GM23338 (cell line): ENCODE data around the gene SORCS2. TPM values are rescaled to one million over a fixed set of nuclear protein-coding genes. Genes with fewer than 3 reads are reported as not detected.

ENCODE experiments used
- ATAC-seq: fragments of 200-7000 bp; cut with Tn5 transposase; 3 replicates; pipeline ENCODE4 v1.9.1; 2020
- DNase-seq: peaks from one replicate; pipeline ENCODE4 v3.0.0-alpha.2; 2015; ENCODE audit warnings: low spot score
- H2AFZ ChIP-seq: fragments of 200-600 bp; sonication (generic); 2 replicates; pipeline ENCODE4 v1.8.0; 2016; ENCODE audit warnings: antibody characterized with exemption, mild to moderate bottlenecking, moderate library complexity
- H3F3A ChIP-seq: fragments of 200-600 bp; sonication (generic); replicated peaks from 2 replicates; pipeline ENCODE4 v1.8.0; 2017; ENCODE audit warnings: antibody characterized with exemption, mixed run types, low read depth
- H3K27ac ChIP-seq: fragments of 200-600 bp; sonication (generic); 2 replicates; pipeline ENCODE4 v1.6.1; 2016; ENCODE audit warnings: low read depth
- H3K27me3 ChIP-seq: fragments of 200-600 bp; sonication (generic); 2 replicates; pipeline ENCODE4 v1.8.0; 2016; ENCODE audit warnings: mild to moderate bottlenecking, mixed run types, moderate library complexity; ENCODE audit not compliant: insufficient read depth
- H3K36me3 ChIP-seq: fragments of 200-600 bp; sonication (generic); 2 replicates; pipeline ENCODE4 v1.8.0; 2016; ENCODE audit warnings: mild to moderate bottlenecking; ENCODE audit not compliant: insufficient read depth
- H3K4me1 ChIP-seq: fragments of 200-600 bp; sonication (generic); 2 replicates; pipeline ENCODE4 v1.8.0; 2016; ENCODE audit warnings: mild to moderate bottlenecking, moderate library complexity; ENCODE audit not compliant: insufficient read depth
- H3K4me2 ChIP-seq: fragments of 200-600 bp; sonication (generic); 2 replicates; pipeline ENCODE4 v1.7.1; 2017; ENCODE audit warnings: mixed run types
- H3K4me3 ChIP-seq: fragments of 200-600 bp; sonication (generic); 2 replicates; pipeline ENCODE4 v1.6.1; 2016; ENCODE audit warnings: mixed run types
- H3K79me2 ChIP-seq: fragments of 200-600 bp; sonication (generic); replicated peaks from 2 replicates; pipeline ENCODE4 v1.8.0; 2017; ENCODE audit warnings: mild to moderate bottlenecking; ENCODE audit not compliant: insufficient read depth
- H3K9me2 ChIP-seq: fragments of 200-600 bp; sonication (generic); 2 replicates; pipeline ENCODE4 v1.8.0; 2017; ENCODE audit not compliant: insufficient read depth
- H4K20me1 ChIP-seq: fragments of 200-600 bp; sonication (generic); replicated peaks from 2 replicates; pipeline ENCODE4 v1.8.0; 2017; ENCODE audit warnings: mild to moderate bottlenecking; ENCODE audit not compliant: insufficient read depth
- H3K27ac Mint-ChIP-seq: 2 replicates; pipeline ENCODE4 v1.8.0; 2020; ENCODE audit warnings: inconsistent platforms, mild to moderate bottlenecking, moderate library complexity, mixed read lengths
- H3K27me3 Mint-ChIP-seq: 3 replicates; pipeline ENCODE4 v1.8.0; 2022; ENCODE audit warnings: low read depth, mild to moderate bottlenecking, moderate library complexity, mixed read lengths, inconsistent platforms; ENCODE audit not compliant: insufficient read depth, poor library complexity
- H3K36me3 Mint-ChIP-seq: 3 replicates; pipeline ENCODE4 v1.8.0; 2021; ENCODE audit warnings: low read depth, mild to moderate bottlenecking, inconsistent platforms, moderate library complexity, mixed read lengths
- H3K4me1 Mint-ChIP-seq: 3 replicates; pipeline ENCODE4 v1.8.0; 2020; ENCODE audit warnings: mild to moderate bottlenecking, inconsistent platforms, mixed read lengths
- H3K4me3 Mint-ChIP-seq: 3 replicates; pipeline ENCODE4 v1.8.0; 2021; ENCODE audit warnings: moderate library complexity, mild to moderate bottlenecking, inconsistent platforms, mixed read lengths
- H3K9me3 Mint-ChIP-seq: 3 replicates; pipeline ENCODE4 v1.8.0; 2020; ENCODE audit warnings: moderate library complexity, mild to moderate bottlenecking, inconsistent platforms, mixed read lengths
- CREB1 ChIP-seq: fragments of 250-450 bp; sonication (Bioruptor Pico); IDR thresholded peaks from 2 replicates; pipeline ENCODE4 v1.5.0; 2020; ENCODE audit warnings: low read depth, mild to moderate bottlenecking, moderate library complexity
- EZH2phosphoT487 ChIP-seq: fragments of 200-600 bp; sonication (generic); IDR thresholded peaks from one replicate; pipeline ENCODE4 v1.8.1; 2018; ENCODE audit warnings: antibody characterized with exemption; ENCODE audit not compliant: unreplicated experiment
- ZNF114 ChIP-seq: fragments of 250-450 bp; sonication (Bioruptor Pico); IDR thresholded peaks from 2 replicates; pipeline ENCODE4 v1.5.0; 2020; ENCODE audit warnings: mild to moderate bottlenecking, moderate library complexity
- ZNF331 ChIP-seq: fragments of 250-450 bp; sonication (Bioruptor Pico); IDR thresholded peaks from 2 replicates; pipeline ENCODE4 v1.5.0; 2020; ENCODE audit warnings: low read depth, mild to moderate bottlenecking, moderate library complexity
- polyA plus RNA-seq: library from polyadenylated mRNA; unstranded; fragments of >200 nt; fragmentation: Nextera tagmentation; extraction: Ambion mirVana; gene quantifications from 2 replicates; pipeline ENCODE4 v1.2.1, GENCODE V29; 2016
- total RNA-seq: library from RNA; depleted of rRNA; stranded (reverse); fragments of >200 nt; shearing (Covaris generic); gene quantifications from 2 replicates; pipeline ENCODE4 v1.2.3, GENCODE V29; 2014
- TF ChIP-seq, protein P1 (sequence below): fragments of 250-450 bp; sonication (Bioruptor Pico); IDR thresholded peaks from 2 replicates; pipeline ENCODE4 v1.5.0; 2020; ENCODE audit warnings: mild to moderate bottlenecking, moderate library complexity
- TF ChIP-seq, protein P2 (sequence below): IDR thresholded peaks from 2 replicates; pipeline ENCODE4 v1.6.1; 2016; ENCODE audit warnings: antibody characterized with exemption

SORCS2 gene
- total and polyA plus RNA-seq, 2 experiments from 2014 or later, result 0.47 to 2.4 TPM

- TF ChIP-seq, protein P1, sequence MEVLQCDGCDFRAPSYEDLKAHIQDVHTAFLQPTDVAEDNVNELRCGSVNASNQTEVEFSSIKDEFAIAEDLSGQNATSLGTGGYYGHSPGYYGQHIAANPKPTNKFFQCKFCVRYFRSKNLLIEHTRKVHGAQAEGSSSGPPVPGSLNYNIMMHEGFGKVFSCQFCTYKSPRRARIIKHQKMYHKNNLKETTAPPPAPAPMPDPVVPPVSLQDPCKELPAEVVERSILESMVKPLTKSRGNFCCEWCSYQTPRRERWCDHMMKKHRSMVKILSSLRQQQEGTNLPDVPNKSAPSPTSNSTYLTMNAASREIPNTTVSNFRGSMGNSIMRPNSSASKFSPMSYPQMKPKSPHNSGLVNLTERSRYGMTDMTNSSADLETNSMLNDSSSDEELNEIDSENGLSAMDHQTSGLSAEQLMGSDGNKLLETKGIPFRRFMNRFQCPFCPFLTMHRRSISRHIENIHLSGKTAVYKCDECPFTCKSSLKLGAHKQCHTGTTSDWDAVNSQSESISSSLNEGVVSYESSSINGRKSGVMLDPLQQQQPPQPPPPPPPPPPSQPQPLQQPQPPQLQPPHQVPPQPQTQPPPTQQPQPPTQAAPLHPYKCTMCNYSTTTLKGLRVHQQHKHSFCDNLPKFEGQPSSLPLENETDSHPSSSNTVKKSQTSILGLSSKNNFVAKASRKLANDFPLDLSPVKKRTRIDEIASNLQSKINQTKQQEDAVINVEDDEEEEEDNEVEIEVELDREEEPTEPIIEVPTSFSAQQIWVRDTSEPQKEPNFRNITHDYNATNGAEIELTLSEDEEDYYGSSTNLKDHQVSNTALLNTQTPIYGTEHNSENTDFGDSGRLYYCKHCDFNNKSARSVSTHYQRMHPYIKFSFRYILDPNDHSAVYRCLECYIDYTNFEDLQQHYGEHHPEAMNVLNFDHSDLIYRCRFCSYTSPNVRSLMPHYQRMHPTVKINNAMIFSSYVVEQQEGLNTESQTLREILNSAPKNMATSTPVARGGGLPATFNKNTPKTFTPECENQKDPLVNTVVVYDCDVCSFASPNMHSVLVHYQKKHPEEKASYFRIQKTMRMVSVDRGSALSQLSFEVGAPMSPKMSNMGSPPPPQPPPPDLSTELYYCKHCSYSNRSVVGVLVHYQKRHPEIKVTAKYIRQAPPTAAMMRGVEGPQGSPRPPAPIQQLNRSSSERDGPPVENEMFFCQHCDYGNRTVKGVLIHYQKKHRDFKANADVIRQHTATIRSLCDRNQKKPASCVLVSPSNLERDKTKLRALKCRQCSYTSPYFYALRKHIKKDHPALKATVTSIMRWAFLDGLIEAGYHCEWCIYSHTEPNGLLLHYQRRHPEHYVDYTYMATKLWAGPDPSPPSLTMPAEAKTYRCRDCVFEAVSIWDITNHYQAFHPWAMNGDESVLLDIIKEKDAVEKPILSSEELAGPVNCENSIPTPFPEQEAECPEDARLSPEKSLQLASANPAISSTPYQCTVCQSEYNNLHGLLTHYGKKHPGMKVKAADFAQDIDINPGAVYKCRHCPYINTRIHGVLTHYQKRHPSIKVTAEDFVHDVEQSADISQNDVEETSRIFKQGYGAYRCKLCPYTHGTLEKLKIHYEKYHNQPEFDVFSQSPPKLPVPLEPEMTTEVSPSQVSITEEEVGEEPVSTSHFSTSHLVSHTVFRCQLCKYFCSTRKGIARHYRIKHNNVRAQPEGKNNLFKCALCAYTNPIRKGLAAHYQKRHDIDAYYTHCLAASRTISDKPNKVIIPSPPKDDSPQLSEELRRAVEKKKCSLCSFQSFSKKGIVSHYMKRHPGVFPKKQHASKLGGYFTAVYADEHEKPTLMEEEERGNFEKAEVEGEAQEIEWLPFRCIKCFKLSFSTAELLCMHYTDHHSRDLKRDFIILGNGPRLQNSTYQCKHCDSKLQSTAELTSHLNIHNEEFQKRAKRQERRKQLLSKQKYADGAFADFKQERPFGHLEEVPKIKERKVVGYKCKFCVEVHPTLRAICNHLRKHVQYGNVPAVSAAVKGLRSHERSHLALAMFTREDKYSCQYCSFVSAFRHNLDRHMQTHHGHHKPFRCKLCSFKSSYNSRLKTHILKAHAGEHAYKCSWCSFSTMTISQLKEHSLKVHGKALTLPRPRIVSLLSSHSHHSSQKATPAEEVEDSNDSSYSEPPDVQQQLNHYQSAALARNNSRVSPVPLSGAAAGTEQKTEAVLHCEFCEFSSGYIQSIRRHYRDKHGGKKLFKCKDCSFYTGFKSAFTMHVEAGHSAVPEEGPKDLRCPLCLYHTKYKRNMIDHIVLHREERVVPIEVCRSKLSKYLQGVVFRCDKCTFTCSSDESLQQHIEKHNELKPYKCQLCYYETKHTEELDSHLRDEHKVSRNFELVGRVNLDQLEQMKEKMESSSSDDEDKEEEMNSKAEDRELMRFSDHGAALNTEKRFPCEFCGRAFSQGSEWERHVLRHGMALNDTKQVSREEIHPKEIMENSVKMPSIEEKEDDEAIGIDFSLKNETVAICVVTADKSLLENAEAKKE (CRISPR knock-in tag), result no peak
- no peak for TF ChIP-seq ZNF331
Observed at GRCh38 chr4:7622371-7622770, 430.0 kb downstream of the SORCS2 start (continued).

GRCh38 chr4:7623468-7623867 is 431.1 kb downstream of the SORCS2 start:
- H3K79me2 ChIP-seq, result no peaks in the 10 kb centered on the region
- Mint-ChIP-seq H3K27ac (no peak overlapping the region), H3K4me3 (no peak overlapping the region), H3K9me3 (peaks cover 2% of the 10 kb centered on the region; the same call in 2 of the 3 replicates), H3K4me1 (peaks cover 2% of the 10 kb centered on the region), H3K27me3 (peaks cover 11% of the 10 kb centered on the region), H3K36me3 (0 out of 3 replicates have a peak, but pooled peaks cover under 1% of the 10 kb centered on the region)
- no peaks in the 10 kb centered on the region for H3F3A ChIP-seq
- H3K36me3 ChIP-seq, result no peaks in the 10 kb centered on the region
- H3K4me2 ChIP-seq, result no peak overlapping the region
- H3K9me2 ChIP-seq, result no peaks in the 10 kb centered on the region; the same call in 1 of the 2 replicates
- H3K27ac ChIP-seq, result no peak overlapping the region
- H3K27me3 ChIP-seq, result no peaks in the 10 kb centered on the region
- no peaks in the 10 kb centered on the region for H4K20me1 ChIP-seq
- H3K4me1 ChIP-seq, result no peaks in the 10 kb centered on the region
- H3K4me3 ChIP-seq, result no peak overlapping the region
- no peak for ATAC-seq
- H2AFZ ChIP-seq, result no peak overlapping the region
- no peak for DNase-seq
- TF ChIP-seq CREB1 (no peak), EZH2phosphoT487 (no peak), ZNF114 (CRISPR knock-in tag) (no peak)
- TF ChIP-seq, protein P2, sequence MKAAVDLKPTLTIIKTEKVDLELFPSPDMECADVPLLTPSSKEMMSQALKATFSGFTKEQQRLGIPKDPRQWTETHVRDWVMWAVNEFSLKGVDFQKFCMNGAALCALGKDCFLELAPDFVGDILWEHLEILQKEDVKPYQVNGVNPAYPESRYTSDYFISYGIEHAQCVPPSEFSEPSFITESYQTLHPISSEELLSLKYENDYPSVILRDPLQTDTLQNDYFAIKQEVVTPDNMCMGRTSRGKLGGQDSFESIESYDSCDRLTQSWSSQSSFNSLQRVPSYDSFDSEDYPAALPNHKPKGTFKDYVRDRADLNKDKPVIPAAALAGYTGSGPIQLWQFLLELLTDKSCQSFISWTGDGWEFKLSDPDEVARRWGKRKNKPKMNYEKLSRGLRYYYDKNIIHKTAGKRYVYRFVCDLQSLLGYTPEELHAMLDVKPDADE, result no peak
- TF ChIP-seq, protein P1 (CRISPR knock-in tag), result no peak
